ENCODE data around the gene SPSB3. TPM values are rescaled to one million over a fixed set of nuclear protein-coding genes. Genes with fewer than 3 reads are reported as not detected.

The SPSB3 gene
- polyA plus RNA-seq, 4 donors: 31.6 to 56.5 (median 48.5) TPM

DNA sequence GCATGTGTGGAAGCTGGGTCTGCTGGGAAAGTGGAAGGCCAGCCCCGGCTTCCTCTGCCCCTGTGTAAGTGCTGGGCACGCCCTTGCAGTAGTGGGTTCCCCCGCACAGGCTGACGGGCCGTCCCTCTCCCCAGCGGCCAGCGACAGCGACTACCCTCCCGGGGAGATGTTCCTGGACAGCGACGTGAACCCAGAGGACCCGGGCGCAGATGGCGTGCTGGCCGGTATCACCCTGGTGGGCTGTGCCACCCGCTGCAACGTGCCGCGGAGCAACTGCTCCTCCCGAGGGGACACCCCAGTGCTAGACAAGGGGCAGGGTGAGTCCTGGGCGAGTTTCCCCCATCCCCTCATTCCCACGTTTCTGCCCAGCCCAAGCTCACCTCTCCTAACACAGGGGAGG, 16.5 kb downstream of the SPSB3 start:
- DNase-seq (ENCODE audit: low read depth in 4 of 4, low spot score in 2 of 4): no peak

DNA sequence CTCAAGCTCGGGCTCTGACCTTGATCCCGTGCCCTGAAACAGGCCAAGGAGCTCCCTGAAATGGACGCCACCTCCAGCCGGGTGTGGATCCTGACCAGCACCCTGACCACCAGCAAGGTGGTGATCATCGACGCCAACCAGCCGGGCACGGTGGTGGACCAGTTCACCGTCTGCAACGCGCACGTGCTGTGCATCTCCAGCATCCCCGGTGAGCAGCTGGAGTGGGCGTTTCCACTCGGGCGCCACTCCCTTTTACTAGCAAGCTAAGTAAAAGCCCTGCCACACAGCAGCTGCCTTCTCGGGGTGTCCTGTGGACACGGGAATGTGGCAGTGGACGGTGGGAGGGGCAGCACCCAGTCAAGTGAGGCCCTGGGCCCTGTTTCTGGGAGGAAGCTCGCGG, 17.4 kb downstream of the SPSB3 start:
- no peak for DNase-seq (ENCODE audit: low read depth in 4 of 4, low spot score in 2 of 4)

DNA sequence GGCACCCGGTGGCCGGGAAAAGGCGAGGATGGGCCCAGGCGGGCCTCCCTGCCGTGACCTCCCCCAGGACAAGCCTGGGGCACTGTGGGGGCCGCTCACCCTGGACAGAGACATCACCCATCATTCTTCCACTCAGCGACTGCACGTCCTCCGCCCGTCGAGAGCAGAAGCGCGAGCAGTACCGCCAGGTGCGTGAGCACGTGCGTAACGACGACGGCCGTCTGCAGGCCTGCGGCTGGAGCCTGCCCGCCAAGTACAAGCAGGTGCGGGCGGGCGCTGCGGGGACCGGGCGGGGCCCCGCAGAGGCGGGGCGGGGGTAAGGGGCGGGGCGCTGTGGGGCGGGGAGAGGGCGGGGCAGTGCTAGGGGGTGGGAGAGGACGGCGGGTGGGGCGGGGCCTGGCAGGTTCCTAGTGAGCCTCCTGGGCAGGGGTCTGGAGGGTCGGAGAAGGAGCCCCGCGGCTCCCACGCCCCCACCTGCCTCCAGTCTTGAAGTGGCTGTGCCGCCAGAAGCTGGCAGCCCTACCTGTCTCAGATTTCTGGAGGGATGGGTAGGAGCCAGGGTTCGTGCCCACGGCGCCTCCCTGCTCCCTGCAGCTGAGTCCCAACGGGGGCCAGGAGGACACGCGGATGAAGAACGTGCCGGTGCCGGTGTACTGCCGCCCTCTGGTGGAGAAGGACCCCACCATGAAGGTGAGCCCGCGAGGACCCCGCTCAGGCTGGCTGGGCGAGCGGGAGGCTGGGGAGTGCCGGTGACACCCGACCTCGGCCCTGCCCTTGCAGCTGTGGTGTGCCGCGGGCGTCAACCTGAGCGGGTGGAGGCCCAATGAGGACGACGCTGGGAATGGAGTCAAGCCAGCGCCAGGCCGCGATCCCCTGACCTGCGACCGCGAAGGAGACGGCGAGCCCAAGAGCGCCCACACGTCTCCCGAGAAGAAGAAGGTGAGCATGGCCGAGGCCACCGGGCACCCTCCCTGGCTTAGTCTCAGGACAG, 18.6 kb downstream of the SPSB3 start:
- DNase-seq (ENCODE audit: low read depth in 4 of 4, low spot score in 2 of 4): no peak

DNA sequence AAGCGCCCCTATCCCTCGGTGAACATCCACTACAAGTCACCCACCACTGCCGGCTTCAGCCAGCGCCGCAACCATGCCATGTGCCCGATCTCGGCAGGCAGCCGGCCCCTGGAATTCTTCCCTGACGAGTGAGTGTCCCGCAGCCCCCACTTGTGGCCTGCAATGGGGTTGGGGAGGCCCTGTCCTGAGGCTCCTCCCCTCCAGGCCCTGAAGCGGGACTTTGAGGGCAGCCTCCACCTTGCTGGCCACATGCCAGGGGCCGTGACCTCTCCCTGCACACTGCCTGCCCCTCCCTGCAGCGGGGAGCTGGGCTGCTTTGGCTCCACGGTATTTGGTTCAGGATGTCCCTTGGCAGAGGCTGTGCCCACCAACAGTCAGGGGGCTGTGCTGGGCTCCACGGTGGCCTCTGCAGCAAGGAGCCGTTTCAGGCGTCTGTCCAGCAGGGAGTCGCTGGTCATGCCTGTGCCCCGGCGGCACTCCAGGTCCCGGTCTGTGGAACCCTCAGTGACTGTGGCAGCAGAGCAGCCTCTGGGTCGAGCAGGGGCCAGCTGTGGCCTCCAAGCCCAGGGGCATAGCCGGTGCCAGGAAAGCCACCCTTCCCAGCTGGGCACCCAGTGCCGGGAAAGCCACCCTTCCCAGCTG, 19.4 kb downstream of the SPSB3 start:
- no peak for DNase-seq (ENCODE audit: low read depth in 4 of 4, low spot score in 2 of 4)

DNA sequence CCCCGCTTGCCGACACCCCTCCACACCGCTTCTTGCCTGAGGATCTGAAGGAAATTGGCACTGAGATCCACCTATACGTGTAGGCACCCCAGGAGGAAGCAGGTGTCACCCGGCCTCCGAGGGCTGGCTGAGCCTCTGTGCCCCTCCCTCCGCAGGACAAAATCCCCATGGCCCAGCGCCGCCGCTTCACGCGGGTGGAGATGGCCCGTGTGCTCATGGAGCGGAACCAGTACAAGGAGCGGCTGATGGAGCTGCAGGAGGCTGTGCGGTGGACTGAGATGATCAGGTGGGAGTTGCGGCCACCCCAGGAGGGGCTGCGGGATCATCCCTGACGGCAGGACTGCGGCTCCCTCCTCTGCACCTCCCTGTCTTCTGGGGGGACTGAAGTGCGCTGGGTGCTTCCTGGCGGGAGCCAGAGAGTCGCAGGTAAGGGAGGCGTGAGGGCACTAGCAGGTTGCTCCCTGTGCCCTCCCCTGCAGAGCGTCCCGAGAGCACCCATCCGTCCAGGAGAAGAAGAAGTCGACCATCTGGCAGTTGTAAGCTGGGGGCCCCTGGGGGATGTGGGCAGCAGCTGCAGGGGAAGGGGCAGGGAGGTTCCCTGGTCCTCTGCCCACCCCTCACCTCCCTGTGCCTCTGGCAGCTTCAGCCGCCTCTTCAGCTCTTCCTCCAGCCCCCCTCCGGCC, 20.0 kb downstream of the SPSB3 start:
- no peak for DNase-seq (ENCODE audit: low read depth in 4 of 4, low spot score in 2 of 4)

DNA sequence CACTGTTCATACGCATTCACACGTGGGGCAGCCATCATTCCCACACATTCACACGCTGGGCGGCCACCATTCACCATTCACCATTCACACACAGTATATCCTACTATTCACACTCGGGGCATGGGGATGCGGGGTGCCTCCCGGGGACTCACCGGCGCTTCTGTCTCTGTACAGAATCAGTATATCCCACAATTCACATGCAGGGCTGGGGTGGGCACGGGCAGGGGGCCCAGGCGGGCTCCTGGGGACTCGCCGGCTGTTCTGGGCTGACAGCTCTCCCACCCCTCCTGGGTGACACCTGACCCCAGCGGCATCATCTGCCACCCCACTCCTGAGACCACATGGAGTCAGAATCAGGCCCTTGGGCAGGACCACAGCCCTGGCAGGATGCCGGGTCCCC, 20.6 kb downstream of the SPSB3 start:
- no peak for DNase-seq (ENCODE audit: low read depth in 4 of 4, low spot score in 2 of 4)

DNA sequence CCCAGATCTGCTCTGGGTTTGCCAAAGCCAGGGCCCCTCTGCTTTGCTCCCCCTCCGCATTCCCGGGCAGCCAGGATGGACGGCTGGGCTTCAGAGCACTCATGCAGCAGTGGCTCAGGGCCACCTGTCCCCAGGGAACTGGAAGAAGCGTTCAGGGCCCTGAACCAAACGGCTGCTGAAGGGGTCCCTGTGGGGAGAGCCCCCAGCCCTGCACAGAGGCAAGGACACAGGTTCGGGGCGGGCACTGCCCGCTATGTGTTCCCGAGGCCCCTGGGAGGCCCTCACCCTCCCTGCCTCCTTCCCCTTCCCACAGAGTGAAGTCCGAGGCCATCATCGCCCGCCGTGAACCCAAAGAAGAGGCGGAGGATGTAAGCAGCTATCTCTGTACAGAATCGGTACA, 21.5 kb downstream of the SPSB3 start:
- DNase-seq (ENCODE audit: low read depth in 4 of 4, low spot score in 2 of 4): no peak

DNA sequence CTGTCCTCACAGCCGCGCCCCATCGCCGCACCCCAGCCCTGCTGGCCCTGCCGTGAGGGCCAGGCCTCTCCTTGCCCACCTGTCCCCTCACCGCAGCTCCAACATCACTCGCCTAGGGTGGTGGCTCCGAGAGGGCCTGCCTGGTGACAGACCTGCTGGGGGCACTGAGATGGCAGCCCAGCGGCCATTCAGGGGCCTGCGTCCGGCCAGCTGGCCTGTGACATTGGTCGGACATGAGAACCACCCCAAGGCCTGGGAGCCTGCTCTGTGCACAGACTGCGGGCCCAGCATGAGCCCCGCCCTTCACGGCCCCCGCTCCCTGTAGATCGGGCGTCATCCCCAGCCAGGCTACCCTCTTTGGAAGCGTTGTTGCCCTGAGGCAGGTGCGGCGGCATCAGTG, 22.9 kb downstream of the SPSB3 start:
- no peak for DNase-seq (ENCODE audit: low read depth in 4 of 4, low spot score in 2 of 4)

DNA sequence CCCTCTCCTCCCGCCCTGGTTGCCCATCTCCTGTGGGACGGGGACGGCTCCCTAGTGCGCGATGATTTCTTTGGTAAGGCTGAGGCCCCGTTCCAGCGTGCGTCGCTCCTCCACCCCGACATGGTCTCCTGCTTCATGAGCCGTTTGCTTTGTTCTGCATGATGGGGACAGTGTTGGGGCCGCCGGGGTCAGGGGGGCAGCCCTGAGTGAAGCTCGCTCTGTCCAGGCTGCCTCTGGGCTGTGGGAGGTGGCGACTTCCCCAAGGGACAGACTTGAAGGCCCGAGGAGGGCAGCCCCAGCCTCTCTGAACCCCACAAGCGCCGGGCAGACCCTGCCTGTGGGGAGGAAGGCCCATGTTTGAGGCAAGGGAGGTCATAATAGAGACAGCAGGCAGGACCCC, 23.4 kb downstream of the SPSB3 start:
- no peak for DNase-seq (ENCODE audit: low read depth in 4 of 4, low spot score in 2 of 4)

DNA sequence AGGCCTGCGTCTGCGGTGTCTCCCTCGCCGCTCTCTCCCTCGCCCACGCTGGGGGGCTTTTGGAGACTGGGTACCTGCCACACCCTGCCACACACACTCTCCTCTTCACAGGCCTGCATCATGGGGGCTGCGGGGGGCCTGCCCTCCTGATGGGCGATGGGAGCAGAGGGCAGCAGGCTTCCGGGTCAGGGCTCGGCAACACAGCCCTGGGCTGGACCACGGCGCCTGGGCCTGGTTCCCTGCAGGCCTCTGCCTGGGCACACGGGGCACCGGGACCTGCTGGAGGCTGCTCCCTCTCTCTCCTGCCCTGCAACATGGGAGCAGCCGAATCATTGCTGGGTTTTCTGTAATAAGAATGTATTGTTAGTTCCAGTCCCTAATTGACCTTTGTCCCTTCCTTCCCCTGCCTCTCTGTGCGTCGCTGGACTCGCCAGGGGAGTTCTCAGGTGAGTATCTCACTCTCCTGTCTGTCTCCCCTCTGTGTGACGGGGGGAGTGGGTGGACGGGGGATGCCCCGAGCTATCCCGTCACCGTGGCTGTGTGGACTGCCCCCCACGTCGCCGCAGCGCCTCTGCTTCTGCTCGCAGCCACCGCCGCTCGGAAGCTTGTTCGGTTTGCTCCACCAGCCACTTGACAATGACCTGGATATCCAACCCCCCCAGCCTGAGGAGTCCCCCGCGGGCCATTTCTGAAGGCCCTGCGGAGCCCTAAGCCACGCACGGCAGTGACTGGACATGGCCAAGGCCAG, 24.5 kb downstream of the SPSB3 start:
- DNase-seq (ENCODE audit: low read depth in 4 of 4, low spot score in 2 of 4): no peak

DNA sequence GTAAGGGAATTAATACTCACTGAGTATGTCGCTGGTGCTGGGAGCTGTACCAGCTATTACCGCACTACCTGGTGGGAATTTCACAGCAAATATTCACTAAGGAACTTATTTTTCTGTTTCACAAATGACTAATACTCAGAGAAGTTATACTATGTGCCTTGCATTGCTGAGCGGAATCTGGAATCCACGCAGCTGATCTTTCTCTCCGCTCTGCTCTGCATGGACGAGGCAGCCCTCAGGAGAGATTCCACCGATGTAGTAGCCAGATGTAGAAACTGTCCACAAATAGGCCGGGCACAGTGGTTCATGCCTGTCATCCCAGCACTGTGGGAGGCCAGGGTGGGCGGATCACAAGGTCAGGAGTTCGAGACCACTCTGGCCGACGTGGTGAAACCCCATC, 28.2 kb downstream of the SPSB3 start:
- DNase-seq (ENCODE audit: low read depth in 4 of 4, low spot score in 2 of 4): no peak

DNA sequence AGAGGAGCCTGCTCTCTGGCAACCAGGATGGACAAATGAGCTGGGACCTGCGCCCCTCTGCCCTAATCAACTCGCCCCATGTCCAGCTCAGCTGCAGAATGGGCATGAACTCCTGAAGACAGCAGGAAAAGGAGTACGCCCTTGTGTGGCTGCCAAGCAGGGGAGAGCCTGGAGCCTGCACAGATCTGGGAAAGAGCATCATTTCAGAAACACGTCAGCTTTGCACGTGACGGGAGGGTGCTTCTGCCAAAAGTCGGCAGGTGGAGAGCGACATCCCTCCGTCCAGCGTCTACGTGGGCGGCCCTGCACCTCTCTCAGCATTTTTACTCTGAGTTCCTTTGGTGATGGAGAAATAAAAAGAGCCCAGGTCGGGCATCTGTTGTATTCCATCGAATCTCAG, 29.5 kb downstream of the SPSB3 start:
- no peak for DNase-seq (ENCODE audit: low read depth in 4 of 4, low spot score in 2 of 4)

DNA sequence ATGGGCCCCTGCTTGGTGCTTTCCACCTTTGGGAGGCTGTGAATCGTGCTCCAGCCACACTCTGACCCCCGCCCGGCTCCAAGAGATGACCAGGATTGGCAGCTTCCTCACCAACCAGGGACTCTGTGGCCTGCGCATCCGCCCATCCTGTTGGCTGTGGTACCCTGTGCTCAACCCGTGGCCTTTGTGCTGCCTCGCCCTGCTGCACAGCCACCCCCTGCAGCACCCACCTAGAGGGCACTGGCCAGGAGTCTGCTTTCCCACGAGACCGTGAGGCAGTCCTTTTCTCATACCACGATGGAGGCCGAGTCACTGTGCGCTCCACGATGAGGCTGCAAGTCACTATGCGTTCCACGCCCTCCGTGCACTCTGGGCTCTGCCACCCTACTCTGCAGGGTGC, 30.4 kb downstream of the SPSB3 start:
- DNase-seq (ENCODE audit: low read depth in 4 of 4, low spot score in 2 of 4): no peak

DNA sequence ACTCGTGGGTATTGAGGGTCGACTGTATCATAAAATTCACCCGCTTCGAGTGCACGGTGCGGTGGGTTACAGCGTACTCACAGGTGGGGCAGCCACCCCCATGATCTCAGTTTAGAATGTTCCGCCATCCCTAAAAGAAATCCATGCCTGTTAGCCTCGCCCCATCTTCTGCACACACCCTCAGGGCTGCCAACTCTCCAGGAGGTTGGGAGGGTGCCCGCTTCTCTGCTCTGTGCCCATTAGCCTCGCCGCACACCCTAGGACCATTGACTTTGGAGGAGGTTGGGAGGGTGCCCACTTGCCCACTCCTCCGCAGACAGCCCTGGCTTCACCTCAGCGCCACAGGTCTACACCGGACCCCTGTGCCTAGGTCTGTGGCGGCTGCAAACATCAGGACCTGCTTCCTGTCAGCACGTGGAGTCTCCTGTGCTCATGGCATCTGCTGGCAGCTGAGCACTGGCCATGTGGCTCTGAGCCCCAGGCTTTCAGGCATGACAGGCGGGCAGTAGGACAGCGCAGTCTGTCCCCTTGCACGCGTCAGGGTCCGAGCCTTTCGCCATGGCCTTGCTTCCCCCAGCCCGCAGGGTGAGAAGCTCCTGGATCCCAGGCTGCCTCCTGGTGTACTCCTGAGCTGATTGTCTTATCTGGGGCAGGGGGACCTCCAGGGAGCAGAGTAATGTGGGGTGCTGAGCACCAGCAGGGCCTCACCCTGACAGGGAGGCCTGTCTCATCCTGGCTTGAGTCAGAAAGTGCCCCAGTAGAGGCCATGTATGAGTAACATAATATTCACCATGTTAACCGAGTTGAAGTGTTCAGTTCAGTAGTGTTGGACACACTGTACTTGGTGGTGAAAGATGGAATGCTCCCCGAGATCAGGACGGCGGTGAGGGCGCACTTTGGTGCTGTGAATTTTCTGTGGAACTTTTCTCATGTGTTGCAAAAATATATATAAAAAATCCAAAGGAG, 32.9 kb downstream of the SPSB3 start:
- DNase-seq (ENCODE audit: low read depth in 4 of 4, low spot score in 2 of 4): no peak

DNA sequence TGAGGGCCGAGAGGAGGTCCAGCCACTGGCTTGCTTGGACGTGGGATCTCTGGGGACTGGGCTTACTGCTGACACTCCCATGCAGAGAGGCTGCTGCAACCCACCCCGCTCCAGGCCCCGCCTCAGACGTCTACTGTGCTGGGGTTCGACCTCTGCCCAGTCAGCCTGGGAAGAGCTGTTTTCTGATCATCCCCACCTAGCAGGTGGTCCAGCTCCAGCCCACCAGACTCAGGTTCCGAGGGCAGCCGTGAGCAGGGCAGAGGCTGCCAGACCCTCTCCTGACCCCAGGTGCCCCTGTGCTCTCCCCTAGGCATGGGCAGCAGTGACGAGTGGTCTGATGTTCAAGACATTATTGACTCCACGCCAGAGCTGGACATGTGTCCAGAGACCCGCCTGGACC, 34.4 kb downstream of the SPSB3 start:
- DNase-seq (ENCODE audit: low read depth in 4 of 4, low spot score in 2 of 4): no peak

DNA sequence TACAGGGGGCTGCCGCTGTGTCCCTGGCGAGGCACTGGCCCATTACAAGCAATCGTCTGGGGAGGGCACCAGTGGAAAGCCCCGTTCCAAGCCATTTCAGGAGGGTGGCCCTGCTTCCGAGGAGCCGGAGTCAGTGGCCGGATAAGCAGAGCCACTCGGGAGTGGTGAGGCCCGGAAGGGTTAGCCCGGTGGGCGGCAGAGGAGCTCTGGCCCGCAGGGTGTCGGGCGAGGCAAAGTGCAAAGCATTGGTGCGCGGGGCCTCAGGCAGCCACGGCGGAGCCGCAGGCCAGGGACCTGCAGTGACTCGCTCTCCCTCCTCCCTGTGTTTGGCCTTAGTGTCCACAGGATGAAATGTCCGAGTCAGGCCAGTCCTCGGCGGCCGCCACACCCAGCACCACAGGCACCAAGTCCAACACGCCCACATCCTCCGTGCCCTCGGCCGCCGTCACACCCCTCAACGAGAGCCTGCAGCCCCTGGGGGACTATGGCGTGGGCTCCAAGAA, 35.6 kb downstream of the SPSB3 start:
- DNase-seq (ENCODE audit: low read depth in 4 of 4, low spot score in 2 of 4): no peak

DNA sequence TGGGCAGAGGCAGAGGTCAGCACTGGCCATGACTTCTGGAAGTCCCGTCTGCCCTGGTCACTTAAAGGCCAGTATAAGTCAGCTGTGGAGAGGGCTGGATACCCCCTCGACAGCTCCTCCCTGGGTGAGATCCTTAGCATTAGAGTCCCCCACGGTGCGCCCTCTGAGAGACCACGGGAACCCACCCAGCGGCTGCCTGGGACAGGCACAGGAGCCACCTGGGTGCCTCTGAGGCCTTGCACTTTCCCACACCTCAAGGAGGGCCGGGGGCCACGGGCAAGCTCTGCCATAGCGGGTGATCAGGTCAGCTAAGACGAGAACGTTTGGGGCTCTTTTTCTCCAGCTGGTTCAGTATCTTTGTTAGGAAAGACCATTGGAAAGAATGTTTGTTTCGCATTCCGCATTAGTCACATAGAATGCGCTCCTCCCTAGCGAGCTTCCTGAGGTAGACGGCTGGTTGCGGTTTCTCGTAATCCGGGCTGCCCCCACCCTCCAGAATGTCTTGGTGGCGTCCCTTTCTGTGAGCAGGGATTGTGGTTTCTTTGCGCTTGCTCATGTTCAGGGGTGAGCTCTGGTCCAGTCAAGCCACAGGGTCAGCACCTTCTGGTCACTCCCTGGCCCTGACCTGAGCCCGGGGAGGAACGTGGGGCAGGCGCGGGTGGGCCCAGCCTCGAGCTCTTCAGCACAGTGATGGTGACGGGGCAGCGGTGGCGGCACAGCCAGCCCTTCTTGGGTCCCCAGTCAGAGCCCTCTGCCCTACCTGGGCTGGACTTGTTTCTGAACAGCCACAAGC, 36.3 kb downstream of the SPSB3 start:
- no peak for DNase-seq (ENCODE audit: low read depth in 4 of 4, low spot score in 2 of 4)

DNA sequence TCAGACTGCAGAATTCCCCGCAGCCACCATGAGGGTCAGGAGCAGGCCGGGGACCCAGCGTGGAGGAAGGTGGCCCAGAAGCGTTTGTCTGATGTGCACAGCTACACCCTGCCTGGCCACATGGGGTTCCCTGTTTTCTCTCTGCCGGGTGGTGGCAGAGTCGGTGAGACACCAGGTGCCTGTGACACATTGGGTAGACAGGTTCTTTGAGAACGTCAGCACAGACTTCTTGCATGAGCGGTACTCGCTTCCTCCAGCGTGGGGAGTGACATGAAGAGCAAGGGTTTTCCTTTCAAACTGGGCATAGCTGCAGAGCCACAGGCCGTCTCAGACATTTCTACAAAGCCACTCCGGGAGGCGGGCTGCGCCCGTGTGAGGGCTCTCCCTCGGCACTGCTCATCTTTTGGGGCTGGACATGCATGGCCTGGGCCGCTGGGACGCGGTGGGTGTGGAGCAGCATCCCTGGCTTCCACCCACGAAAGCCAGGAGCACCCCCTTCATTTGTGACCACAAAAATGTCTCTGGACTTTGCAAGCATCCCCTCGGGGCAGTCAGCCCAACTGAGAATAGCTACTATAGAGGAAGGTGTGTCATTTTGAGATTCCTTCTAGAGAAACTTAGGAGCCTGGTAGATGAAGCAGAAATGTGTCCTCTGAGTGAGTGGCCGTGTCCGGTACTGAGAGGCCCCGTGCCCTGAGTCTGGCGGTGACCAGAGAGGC, 37.0 kb downstream of the SPSB3 start:
- DNase-seq (ENCODE audit: low read depth in 4 of 4, low spot score in 2 of 4): no peak
